CD4-positive, alpha-beta T cell treated with Interferon alpha-2 for 1 hour (primary cell): Measurements from ENCODE around the gene PDE8B.

Experiments used
- DNase-seq, 2 donors: peaks; one replicate each; pipeline ENCODE4 v3.0.0-alpha.2; 2020 to 2022

The PDE8B gene

GRCh38 chr5:77192441-77193050 is 17.9 kb upstream of the PDE8B start:
- DNase-seq: no peak

DNA sequence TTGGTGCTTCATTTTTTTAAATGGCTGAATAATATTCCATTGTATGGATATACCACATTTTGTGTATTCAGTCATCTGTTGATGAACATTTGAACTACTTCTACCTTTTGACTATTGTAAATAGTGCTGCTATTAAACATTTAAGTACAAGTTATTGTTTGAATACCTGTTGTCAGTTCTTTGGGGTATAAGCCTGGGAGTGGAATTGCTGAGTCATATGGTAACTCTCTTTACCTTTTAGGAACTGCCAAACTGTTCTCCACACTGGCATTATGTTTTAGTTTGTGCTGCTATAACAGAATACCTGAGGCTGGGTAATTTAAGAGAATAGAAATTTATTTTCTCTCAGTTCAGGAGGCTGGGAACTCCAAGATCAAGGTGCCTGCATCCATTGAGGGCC is 15.7 kb upstream of the PDE8B start:
- no peak for DNase-seq

DNA sequence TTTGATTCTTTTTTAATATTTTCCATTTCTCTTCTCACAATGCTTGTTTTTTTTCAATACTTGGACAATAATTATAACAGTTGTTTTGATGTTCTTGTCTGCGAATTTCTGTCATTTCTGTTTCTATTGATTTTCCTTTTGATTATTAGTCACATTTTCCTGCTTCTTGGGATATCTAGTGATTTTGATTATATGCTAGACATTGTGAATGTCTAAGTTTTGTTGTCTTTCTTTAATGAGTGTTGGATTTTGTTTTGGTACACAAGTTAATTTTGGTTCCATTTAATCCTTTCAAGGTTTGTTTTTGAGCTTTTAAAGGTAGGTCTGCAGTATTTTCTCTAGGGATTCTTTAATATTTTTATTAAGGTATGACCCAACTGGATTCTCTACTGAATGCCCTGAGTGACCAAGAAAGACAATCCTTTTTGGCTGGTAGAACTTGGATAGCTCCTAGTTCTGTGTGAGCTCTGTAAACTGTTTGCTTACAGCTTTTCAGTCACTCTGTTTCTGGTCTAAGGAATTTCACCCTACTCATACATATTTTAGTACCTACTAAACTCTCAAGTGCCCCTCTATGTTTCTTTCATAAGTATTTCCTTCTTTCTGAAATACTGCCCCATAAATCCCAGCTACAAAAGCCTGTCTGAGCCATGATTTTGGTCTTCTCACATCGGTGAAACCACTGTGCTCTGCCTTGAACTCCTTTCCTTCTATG is 12.5 kb upstream of the PDE8B start:
- DNase-seq: no peak

DNA sequence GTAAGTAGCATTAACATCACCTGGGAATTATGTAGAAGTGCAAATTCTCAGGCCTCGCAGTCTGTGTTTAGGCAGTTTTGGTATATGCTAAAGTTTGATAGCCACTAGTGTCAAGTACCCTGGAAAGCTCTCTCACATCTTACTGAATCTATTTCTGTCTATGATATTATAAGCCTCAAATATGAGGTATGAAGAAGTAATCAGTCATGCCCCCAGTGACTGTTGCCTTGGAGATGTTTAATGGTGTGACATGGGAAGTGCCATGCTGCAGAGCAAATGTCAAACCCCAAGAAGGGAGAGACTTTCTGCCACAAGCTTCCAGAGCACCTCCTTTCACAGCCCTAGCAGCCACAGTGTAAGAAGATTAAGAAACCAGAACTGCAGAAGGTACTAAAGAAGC is 9.8 kb upstream of the PDE8B start:
- no peak for DNase-seq

DNA sequence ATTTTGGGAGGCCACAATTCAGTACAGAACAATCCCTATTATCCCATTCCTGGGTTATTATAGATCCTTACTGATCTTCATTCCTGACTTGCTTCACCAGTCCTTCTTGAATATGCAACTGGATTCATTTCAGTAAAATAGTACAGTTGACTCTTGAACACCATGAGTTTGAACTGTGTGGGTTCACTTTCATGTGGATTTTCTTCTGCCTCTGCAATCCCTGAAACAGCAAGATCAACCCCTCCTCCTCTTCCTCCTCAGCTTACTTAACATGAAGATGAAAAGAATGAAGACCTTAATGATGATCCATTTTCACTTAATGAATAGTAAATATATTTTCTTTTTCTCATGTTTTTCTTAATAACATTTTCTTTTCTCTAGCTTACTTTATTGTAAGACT is 8.3 kb upstream of the PDE8B start:
- no peak for DNase-seq

DNA sequence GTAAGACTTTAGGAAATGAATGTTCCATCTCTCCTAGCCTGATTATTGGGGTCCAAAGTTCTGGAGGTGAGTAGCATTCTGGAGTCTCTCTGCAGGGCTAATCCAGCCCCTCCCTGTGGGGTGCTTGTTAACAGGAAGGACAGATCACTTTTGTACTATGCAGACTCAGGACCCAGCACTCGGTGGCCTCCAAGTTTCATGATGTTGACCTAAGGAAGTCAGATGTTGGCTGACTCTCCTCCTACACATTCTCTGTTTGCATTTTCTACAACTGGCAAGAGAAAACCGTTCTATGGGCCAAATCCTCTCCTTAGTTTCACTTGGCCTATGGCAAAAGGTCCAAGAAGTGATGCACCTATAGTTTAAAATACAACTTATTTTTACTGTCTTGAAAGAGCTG is 5.5 kb upstream of the PDE8B start:
- DNase-seq: no peak

GRCh38 chr5:77208507-77209163 is 1.8 kb upstream of the PDE8B start:
- DNase-seq: no peak

- no peak for DNase-seq
Observed at GRCh38 chr5:77209495-77210090, 887 bp upstream of the PDE8B start.

GRCh38 chr5:77210964-77211690 is 647 bp downstream of the PDE8B start:
- DNase-seq: no peak

GRCh38 chr5:77211691-77212047 is 1.2 kb downstream of the PDE8B start:
- no peak for DNase-seq

DNA sequence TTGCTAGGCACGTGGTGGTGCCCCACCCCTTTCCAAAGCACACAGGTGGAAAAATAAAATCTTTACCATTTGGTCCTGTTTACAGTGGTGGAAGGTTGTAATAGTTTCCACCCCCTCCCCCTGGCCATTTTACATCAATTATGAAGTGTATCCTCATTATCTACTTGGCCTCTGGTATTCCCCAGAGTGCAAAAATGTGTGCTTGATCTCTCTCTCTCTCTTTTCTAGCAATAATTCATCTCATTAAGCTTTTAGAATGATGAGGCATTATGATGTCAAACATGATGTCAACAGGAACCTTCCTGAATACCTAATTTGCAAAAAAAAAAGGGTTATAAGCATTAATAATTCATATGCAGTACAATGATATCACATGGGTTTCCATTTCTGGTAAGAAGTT is 3.1 kb downstream of the PDE8B start:
- no peak for DNase-seq

DNA sequence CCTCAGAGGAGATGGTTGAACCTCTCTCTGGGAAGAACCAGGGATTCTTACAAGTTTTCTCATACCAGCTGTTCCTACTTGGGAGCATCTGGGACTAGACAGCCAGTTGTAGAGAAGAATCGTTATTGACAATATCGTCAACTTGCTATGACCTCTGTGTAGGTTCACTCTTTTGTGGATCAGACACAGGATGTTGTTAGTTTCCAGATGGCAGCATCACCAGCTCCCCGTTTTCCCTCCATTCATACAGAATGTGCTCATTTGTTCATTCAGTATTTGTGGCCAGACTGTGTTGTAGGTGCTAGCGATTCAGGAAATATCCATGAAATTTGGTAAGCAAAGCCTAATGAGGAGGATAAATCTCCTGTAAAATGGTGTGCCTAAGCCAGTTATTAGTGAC is 3.7 kb downstream of the PDE8B start:
- no peak for DNase-seq

DNA sequence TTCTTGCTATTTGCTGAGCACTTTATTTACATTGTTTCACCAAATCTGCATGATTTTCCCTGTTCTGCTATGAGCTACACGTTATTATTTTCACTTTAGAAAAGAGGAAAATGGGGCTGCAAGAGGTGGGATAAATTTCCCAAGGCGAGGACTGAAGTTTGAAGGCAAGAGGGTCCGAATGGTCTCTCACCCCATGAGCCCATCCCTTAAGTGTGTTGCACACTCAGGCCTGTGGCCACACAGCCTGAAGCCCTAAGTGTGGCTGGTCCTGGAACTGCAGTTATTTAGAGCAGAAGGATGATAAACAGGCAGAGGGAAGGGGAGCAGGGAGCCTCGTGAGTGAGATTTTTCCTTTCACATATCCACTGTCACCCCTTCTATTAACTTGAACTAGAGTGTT is 7.8 kb downstream of the PDE8B start:
- no peak for DNase-seq

GRCh38 chr5:77221115-77221514 is 10.6 kb downstream of the PDE8B start:
- DNase-seq: no peak

DNA sequence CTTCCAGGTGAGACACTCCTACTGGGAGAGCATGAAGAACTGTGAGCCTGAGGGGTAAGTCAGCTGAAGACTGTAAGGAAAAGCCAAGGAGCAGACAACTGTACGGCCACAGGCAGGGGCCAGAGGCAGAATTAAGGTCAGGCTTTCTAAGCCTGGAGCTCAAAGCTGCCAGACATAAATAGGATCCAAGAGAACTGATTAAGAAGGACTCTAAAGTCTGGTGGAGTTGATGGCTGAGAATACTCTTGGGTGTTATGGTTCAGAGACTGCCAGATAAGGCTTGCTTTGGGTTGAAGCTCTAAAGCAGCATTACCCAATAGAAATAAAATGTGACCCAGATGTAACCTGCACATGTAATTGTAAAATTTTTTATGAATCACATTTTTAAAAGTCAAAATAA is 12.2 kb downstream of the PDE8B start:
- no peak for DNase-seq

DNA sequence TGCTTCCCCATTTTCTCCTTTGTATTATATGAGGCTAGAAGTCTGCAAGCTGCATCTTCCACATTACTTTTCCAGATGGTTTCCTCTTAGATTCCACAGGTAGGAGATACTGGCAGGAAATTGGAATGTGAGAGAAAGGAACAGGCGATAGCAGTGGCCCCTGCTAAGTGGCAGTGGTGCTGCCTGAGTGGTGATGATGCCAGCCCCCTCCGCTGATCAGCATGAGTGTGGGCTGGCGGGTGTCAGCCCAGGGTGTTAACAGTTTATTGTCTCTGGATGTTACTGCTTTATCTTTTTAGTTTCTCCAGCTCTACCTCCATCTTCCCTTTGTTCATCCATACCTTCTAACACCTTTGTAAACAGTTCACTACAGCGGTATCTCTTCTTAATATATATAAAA is 13.2 kb downstream of the PDE8B start:
- DNase-seq: no peak

DNA sequence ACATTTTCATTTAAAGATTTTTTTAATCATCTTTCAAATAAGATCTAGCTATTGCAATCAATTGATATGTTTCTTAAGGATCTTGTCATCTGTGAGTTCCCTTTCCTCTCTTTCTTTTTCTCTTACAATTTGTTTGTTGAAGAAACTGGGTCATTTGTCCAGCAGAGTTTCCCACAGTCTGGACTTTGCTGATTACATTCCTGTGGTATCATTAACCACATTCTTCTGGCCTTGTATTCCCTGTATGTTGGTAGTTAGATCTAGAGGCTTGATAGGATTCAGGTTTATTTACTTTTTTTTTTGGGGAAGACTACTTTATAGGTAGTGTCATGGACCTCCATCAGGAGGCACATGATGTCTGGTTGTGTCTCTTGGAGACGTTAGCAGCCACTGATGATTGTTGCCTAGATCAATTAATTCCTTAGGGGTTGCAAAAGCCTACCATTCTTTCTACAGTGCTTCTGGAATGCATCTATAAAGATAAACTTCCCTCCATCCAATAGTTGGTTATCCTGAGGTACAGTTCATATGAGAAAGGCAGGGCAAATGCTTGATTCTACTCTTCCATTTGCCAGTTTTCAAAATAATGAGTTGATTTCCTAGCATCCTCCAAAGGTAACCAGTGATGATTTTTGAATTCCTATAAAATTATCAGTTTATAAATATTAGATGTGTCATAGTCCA is 14.3 kb downstream of the PDE8B start:
- DNase-seq: no peak

GRCh38 chr5:77225531-77225930 is 15.1 kb downstream of the PDE8B start:
- DNase-seq: no peak

DNA sequence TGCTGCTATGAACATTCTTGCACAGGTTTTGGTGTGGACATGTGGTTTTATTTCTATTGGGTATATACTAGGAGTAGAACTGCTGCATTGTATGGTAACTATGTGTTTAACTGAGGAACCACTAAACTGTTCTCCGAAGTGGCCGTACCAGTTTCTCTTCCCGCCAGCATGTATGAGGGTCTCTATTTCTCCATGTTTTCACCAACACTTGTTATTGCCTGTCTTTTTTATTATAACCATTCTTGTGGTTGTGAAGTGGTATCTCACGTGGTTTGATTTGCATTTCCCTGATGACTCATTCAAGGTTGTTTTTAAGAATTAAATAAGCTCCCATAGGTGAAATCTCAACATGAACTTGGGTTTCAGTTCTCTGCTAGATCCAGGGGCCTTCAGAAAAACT is 19.4 kb downstream of the PDE8B start:
- no peak for DNase-seq

- no peak for DNase-seq
Observed at GRCh38 chr5:77230727-77231470, 20.4 kb downstream of the PDE8B start.

GRCh38 chr5:77231471-77232138 is 21.1 kb downstream of the PDE8B start:
- DNase-seq: no peak
